DOHH2 (cell line): ENCODE measurements around the gene SCN4A.

Experiments used
- EZH2phosphoT487 ChIP-seq: fragments of 200-600 bp; sonication (generic); IDR thresholded peaks from 2 replicates; pipeline ENCODE4 v1.6.1; 2017; ENCODE audit warnings: borderline replicate concordance, mild to moderate bottlenecking, antibody characterized with exemption, low read length, moderate library complexity, mixed read lengths
- TF ChIP-seq, protein P1 (sequence below): fragments of 200-600 bp; sonication (generic); IDR thresholded peaks from one replicate; pipeline ENCODE4 v1.5.1; 2014; ENCODE audit warnings: antibody characterized with exemption, mild to moderate bottlenecking, low read depth, low read length; ENCODE audit not compliant: poor library complexity, severe bottlenecking

- TF ChIP-seq, protein P1, sequence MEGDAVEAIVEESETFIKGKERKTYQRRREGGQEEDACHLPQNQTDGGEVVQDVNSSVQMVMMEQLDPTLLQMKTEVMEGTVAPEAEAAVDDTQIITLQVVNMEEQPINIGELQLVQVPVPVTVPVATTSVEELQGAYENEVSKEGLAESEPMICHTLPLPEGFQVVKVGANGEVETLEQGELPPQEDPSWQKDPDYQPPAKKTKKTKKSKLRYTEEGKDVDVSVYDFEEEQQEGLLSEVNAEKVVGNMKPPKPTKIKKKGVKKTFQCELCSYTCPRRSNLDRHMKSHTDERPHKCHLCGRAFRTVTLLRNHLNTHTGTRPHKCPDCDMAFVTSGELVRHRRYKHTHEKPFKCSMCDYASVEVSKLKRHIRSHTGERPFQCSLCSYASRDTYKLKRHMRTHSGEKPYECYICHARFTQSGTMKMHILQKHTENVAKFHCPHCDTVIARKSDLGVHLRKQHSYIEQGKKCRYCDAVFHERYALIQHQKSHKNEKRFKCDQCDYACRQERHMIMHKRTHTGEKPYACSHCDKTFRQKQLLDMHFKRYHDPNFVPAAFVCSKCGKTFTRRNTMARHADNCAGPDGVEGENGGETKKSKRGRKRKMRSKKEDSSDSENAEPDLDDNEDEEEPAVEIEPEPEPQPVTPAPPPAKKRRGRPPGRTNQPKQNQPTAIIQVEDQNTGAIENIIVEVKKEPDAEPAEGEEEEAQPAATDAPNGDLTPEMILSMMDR, result no peak
- no peak for TF ChIP-seq EZH2phosphoT487
Observed at GRCh38 chr17:63991611-63992010, 18.9 kb upstream of the SCN4A start.
